PC-3 (cell line): ENCODE measurements around the gene CMTM4.

Source experiments
- EZH2 ChIP-seq: fragments of 300-600 bp; sonication (generic); IDR thresholded peaks from one replicate; pipeline ENCODE4 v1.6.1; 2017; ENCODE audit warnings: antibody characterized with exemption, mild to moderate bottlenecking, low read length; ENCODE audit not compliant: unreplicated experiment
- EZH2phosphoT487 ChIP-seq: fragments of 300-600 bp; sonication (generic); IDR thresholded peaks from 2 replicates; pipeline ENCODE4 v1.6.1; 2018; ENCODE audit warnings: mild to moderate bottlenecking, antibody characterized with exemption, low read length, borderline replicate concordance
- TF ChIP-seq, protein P1 (sequence below): fragments of 300-600 bp; sonication (generic); conservative IDR thresholded peaks from 2 replicates; pipeline ENCODE4 v1.5.1; 2017; ENCODE audit warnings: antibody characterized with exemption, low read depth, mild to moderate bottlenecking, low read length

DNA sequence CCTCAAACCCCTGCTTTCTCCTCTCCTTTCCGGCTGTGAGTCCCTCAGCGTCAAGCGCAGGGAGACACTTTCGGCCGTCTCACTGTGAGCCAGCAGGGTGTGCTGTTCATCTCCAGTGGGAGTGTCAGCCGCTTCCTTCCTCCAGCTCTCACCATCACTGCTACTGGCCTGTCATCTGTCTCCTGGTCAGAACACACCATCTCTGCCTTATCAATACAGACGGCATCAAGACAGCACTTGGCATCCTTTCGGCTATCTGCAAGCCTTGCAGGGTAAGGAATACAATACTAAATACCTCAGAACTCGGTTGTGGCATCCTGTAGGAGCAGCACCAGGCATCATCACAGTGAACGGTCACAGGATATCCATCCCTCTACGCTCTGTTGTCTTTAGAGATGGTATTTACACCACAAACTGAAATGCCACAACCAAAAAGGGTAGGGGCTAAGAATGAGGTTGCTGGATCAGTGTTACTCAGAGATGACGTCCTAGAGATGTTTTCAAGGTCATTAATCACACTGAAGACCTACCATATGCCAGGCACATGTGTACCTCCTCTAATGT lies 20.7 kb upstream of the CMTM4 start:
- TF ChIP-seq, protein P1, sequence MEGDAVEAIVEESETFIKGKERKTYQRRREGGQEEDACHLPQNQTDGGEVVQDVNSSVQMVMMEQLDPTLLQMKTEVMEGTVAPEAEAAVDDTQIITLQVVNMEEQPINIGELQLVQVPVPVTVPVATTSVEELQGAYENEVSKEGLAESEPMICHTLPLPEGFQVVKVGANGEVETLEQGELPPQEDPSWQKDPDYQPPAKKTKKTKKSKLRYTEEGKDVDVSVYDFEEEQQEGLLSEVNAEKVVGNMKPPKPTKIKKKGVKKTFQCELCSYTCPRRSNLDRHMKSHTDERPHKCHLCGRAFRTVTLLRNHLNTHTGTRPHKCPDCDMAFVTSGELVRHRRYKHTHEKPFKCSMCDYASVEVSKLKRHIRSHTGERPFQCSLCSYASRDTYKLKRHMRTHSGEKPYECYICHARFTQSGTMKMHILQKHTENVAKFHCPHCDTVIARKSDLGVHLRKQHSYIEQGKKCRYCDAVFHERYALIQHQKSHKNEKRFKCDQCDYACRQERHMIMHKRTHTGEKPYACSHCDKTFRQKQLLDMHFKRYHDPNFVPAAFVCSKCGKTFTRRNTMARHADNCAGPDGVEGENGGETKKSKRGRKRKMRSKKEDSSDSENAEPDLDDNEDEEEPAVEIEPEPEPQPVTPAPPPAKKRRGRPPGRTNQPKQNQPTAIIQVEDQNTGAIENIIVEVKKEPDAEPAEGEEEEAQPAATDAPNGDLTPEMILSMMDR = peak; percentile 63
- TF ChIP-seq EZH2 (no peak), EZH2phosphoT487 (no peak)
